SU-DHL-6 (cell line): ENCODE results near the gene CA7.

ENCODE experiments used
- H2AFZ ChIP-seq: fragments of 200-600 bp; sonication (generic); 2 replicates; pipeline ENCODE4 v1.6.1; 2014; ENCODE audit warnings: low read depth, mild to moderate bottlenecking, moderate library complexity, mixed read lengths, antibody characterized with exemption, low read length; ENCODE audit not compliant: severe bottlenecking
- H3F3A ChIP-seq: fragments of 200-600 bp; shearing (Covaris generic); 2 replicates; pipeline ENCODE4 v1.6.0; 2016; ENCODE audit warnings: antibody characterized with exemption, mild to moderate bottlenecking; ENCODE audit not compliant: insufficient read depth
- H3K27ac ChIP-seq: fragments of 200-600 bp; sonication (generic); 2 replicates; pipeline ENCODE4 v1.5.1; 2016; ENCODE audit warnings: low read depth, mild to moderate bottlenecking, low read length, moderate library complexity, mixed read lengths
- H3K27me3 ChIP-seq: fragments of 200-600 bp; sonication (generic), shearing (Covaris generic); 2 replicates; pipeline ENCODE4 v1.6.0; 2014; ENCODE audit warnings: mild to moderate bottlenecking, low read length
- H3K36me3 ChIP-seq: fragments of 200-600 bp; sonication (generic); 2 replicates; pipeline ENCODE4 v1.6.1; 2014; ENCODE audit warnings: mild to moderate bottlenecking, low read length, mixed read lengths
- H3K4me2 ChIP-seq: fragments of 300-600, 200-600 bp; shearing (Covaris generic), sonication (generic); 2 replicates; pipeline ENCODE4 v1.6.0; 2014; ENCODE audit warnings: low read length, low read depth, mild to moderate bottlenecking; ENCODE audit not compliant: poor library complexity, severe bottlenecking
- H3K4me3 ChIP-seq: fragments of 200-600 bp; sonication (generic); 2 replicates; pipeline ENCODE4 v1.5.1; 2014; ENCODE audit warnings: antibody characterized with exemption, low read length, mild to moderate bottlenecking, mixed read lengths; ENCODE audit not compliant: insufficient read depth, poor library complexity, severe bottlenecking
- H3K79me2 ChIP-seq: fragments of 200-600 bp; sonication (generic); 2 replicates; pipeline ENCODE4 v1.6.1; 2014; ENCODE audit warnings: mild to moderate bottlenecking, low read length, moderate library complexity; ENCODE audit not compliant: insufficient read depth
- H3K9ac ChIP-seq: fragments of 200-600 bp; sonication (generic); 2 replicates; pipeline ENCODE4 v1.7.0; 2014; ENCODE audit warnings: mild to moderate bottlenecking, low read length
- H3K9me2 ChIP-seq: fragments of 200-600 bp; sonication (generic); replicated peaks from 2 replicates; pipeline ENCODE4 v1.6.1; 2014; ENCODE audit warnings: low read length; ENCODE audit not compliant: insufficient read depth
- H3K9me3 ChIP-seq: fragments of 200-600 bp; sonication (generic); 2 replicates; pipeline ENCODE4 v1.6.1; 2014; ENCODE audit warnings: low read length, mixed read lengths; ENCODE audit not compliant: insufficient read depth
- H4K20me1 ChIP-seq: fragments of 200-600 bp; sonication (generic); 2 replicates; pipeline ENCODE4 v1.6.1; 2014; ENCODE audit warnings: low read depth, mild to moderate bottlenecking, antibody characterized with exemption, low read length, moderate library complexity, mixed read lengths
- CTCF ChIP-seq: fragments of 200-600 bp; sonication (generic); IDR thresholded peaks from one replicate; pipeline ENCODE4 v1.5.1; 2017; ENCODE audit warnings: antibody characterized with exemption, mild to moderate bottlenecking, low read length, moderate library complexity; ENCODE audit not compliant: insufficient read depth, poor library complexity, severe bottlenecking
- EZH2phosphoT487 ChIP-seq: fragments of 200-600 bp; sonication (generic), shearing (Covaris generic); conservative IDR thresholded peaks from 2 replicates; pipeline ENCODE4 v1.6.1; 2018; ENCODE audit warnings: mild to moderate bottlenecking, antibody characterized with exemption, low read length, moderate library complexity, mixed read lengths

The CA7 gene

GRCh38 chr16:66882702-66883101 is 38.5 kb downstream of the CA7 start:
- H3K9ac ChIP-seq = no peak overlapping the region
- peaks cover 7% of the 10 kb centered on the region; the same call in 1 of the 2 replicates for H3K79me2 ChIP-seq
- H3K4me2 ChIP-seq = no peak overlapping the region
- H4K20me1 ChIP-seq = no peaks in the 10 kb centered on the region
- H3K27me3 ChIP-seq = no peaks in the 10 kb centered on the region
- TF ChIP-seq CTCF (no peak), EZH2phosphoT487 (no peak)
- no peaks in the 10 kb centered on the region for H3K9me2 ChIP-seq
- H3K36me3 ChIP-seq = peaks cover 3% of the 10 kb centered on the region; the same call in 1 of the 2 replicates
- H2AFZ ChIP-seq = no peak overlapping the region
- no peaks in the 10 kb centered on the region for H3K9me3 ChIP-seq
- no peaks in the 10 kb centered on the region for H3F3A ChIP-seq
- no peak overlapping the region for H3K27ac ChIP-seq
- H3K4me3 ChIP-seq = no peak overlapping the region

- H3K9me3 ChIP-seq = no peaks in the 10 kb centered on the region
- no peak overlapping the region for H3K9ac ChIP-seq
- H3K9me2 ChIP-seq = no peaks in the 10 kb centered on the region
- no peak for TF ChIP-seq CTCF
- no peak overlapping the region for H3K27ac ChIP-seq
- no peak overlapping the region for H3K4me3 ChIP-seq
- no peaks in the 10 kb centered on the region for H3K27me3 ChIP-seq
- H3K79me2 ChIP-seq = peaks cover 7% of the 10 kb centered on the region; the same call in 1 of the 2 replicates
- H2AFZ ChIP-seq = no peak overlapping the region
- no peaks in the 10 kb centered on the region for H3F3A ChIP-seq
- no peaks in the 10 kb centered on the region for H4K20me1 ChIP-seq
- H3K36me3 ChIP-seq = peaks cover 3% of the 10 kb centered on the region; the same call in 1 of the 2 replicates
- no peak overlapping the region for H3K4me2 ChIP-seq
These were observed 41.3 kb downstream of the CA7 start for GRCh38 chr16:66885491-66885890.

GRCh38 chr16:66886321-66886720 is 42.1 kb downstream of the CA7 start:
- no peak overlapping the region for H3K4me3 ChIP-seq
- no peak overlapping the region for H3K9ac ChIP-seq
- H3K27ac ChIP-seq = no peak overlapping the region
- no peaks in the 10 kb centered on the region for H4K20me1 ChIP-seq
- H3K9me2 ChIP-seq = no peaks in the 10 kb centered on the region
- TF ChIP-seq CTCF (no peak), EZH2phosphoT487 (no peak)
- H3K4me2 ChIP-seq = no peak overlapping the region
- H3K36me3 ChIP-seq = peaks cover 3% of the 10 kb centered on the region; the same call in 1 of the 2 replicates
- no peaks in the 10 kb centered on the region for H3K9me3 ChIP-seq
- peaks cover 5% of the 10 kb centered on the region; the same call in 1 of the 2 replicates for H3K79me2 ChIP-seq
- no peaks in the 10 kb centered on the region for H3K27me3 ChIP-seq
- H2AFZ ChIP-seq = no peak overlapping the region
- no peaks in the 10 kb centered on the region for H3F3A ChIP-seq

GRCh38 chr16:66886914-66887313 is 42.7 kb downstream of the CA7 start:
- Histone ChIP-seq H3K9me2 (no peaks in the 10 kb centered on the region), H3K9me3 (no peaks in the 10 kb centered on the region), H3K27ac (no peak overlapping the region), H3F3A (no peaks in the 10 kb centered on the region), H3K36me3 (peaks cover 3% of the 10 kb centered on the region; the same call in 1 of the 2 replicates), H3K4me3 (no peak overlapping the region), H2AFZ (no peak overlapping the region), H4K20me1 (no peaks in the 10 kb centered on the region), H3K79me2 (no peaks in the 10 kb centered on the region), H3K9ac (no peak overlapping the region), H3K27me3 (no peaks in the 10 kb centered on the region), H3K4me2 (no peak overlapping the region)
- no peak for TF ChIP-seq EZH2phosphoT487
- no peak for TF ChIP-seq CTCF
